ENCODE measurements around the gene CNKSR3.

Gene CNKSR3

DNA sequence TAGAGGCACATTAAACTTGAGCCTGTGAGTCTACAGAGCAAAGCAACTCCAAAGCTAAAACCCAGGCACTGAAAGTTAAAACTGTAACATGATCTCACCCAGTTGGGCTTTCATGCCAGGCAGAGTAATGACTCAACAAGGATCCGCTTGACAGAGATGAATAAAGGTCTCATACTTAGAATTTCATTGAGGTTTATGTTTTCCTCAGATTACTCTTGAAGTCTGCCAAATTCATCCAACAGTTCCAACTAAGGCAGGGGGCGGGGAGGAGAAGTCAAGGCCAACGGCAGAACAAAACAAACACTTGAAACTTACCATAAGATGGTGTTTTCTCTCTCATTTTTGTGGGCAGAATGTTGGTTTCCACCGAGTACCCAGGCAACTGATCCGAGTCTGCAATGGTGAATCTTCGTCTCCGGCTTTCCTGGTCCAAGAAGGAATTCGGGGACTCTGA lies 99.8 kb downstream of the CNKSR3 start:
- DNase-seq: peak; percentile 74

- no peak for DNase-seq
Observed at GRCh38 chr6:154408891-154409500, 101.5 kb downstream of the CNKSR3 start.

GRCh38 chr6:154407440-154407839 lies 103.0 kb downstream of the CNKSR3 start:
- no peak for DNase-seq

GRCh38 chr6:154406869-154407268 lies 103.6 kb downstream of the CNKSR3 start:
- no peak for DNase-seq

- DNase-seq: no peak
Observed at GRCh38 chr6:154406301-154406700, 104.2 kb downstream of the CNKSR3 start.

DNA sequence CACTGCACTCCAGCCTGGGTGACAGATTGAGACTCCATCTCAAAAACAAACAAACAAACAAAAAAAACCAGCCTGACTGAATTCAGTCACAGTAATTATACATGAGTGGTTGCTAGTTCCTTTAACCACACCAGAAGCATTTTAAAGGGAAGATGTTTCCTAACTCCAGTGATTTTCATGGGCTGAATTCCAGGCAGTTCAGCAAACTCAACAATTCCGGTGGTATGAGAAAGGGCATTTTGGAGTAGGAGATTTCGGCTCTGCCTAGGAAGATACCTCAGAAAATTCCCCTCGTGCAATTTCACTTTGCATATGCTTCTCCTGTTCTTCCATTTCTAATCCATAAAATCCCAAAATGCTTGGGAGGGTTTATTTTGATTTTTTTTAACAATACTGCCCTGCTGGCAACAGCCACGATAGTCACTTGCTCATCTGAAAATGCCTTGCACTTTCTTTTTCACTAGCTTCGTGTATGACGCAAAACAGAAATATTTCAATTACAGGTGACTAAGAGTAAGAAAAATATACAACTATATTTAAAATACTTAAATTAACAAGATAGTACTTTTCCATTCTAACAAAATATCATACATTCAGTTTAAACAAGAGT lies 105.6 kb downstream of the CNKSR3 start:
- DNase-seq: peak; percentile 40

GRCh38 chr6:154403788-154404187 lies 106.7 kb downstream of the CNKSR3 start:
- DNase-seq: peak; percentile 27

- DNase-seq: no peak
Observed at GRCh38 chr6:154402081-154402780, 108.3 kb downstream of the CNKSR3 start.

DNA sequence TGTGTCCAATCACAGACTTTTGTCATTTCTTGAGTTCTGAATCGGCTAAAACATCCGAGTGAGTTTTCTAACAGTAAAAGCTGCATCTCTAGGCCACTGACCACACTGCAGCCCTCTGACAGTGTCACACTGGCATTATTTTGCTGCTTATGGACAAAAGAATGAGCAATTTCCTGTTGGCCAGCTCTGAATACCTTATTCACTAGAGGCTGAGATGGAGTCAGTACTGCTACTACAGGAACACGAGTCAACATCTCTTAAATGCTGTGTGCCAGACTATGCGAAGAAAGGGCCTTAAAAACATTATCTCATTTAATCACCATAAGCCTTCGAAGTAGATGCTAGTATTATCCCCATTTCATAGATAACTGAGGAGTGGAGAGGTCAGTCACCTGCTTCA lies 111.4 kb downstream of the CNKSR3 start:
- DNase-seq: no peak

DNA sequence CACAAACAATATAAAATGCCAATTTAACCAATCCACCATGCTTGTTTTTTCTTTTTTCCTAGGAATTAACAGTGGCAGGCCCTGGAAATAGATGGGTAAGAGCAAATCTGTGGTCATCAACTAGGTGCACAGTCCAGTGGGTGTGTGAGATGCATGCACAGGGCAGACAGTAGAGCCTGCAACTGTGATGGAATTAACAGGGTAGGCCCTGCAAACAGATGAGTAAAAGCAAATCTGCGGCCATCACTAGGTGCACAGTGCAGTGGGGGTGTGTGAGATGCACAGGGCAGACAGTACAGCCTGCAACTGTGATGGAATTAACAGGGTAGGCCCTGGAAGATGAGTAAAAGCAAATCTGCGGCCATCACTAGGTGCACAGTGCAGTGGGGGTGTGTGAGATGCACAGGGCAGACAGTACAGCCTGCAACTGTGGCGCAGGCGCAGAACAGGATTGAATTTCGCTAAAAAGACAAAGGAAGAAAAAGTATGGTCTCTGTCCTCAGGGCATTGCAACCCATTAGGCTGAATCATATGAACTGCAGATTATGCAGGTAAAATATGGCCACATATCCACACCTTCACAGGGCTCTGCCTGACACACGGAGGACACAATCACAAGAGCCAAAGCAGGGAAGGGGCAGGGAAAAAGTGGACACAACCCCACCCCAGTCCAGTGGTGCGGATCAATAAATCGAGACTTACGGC lies 112.8 kb downstream of the CNKSR3 start:
- no peak for DNase-seq

DNA sequence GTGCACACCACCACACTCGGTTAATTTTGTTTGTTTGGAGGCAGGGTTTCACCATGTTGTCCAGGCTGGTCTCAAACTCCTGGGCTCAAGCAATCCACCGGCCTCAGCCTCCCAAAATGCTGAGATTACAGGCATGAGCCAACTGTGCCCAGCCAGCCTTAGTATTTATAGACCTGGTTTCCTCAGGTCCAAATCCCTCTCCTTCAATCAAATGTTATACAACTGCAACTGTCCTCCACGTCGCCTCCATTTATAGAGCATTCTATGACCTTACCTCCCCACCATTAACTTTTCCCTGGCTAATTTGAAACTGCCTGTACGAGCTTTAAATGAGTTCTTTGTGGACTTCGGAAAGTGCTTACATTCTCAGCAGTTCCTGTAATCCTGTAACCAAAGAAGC lies 114.6 kb downstream of the CNKSR3 start:
- DNase-seq: no peak

GRCh38 chr6:154395316-154395715 lies 115.2 kb downstream of the CNKSR3 start:
- no peak for DNase-seq

- DNase-seq: no peak
Observed at GRCh38 chr6:154394571-154394970, 115.9 kb downstream of the CNKSR3 start.

- no peak for DNase-seq
Observed at GRCh38 chr6:154390034-154390433, 120.5 kb downstream of the CNKSR3 start.

DNA sequence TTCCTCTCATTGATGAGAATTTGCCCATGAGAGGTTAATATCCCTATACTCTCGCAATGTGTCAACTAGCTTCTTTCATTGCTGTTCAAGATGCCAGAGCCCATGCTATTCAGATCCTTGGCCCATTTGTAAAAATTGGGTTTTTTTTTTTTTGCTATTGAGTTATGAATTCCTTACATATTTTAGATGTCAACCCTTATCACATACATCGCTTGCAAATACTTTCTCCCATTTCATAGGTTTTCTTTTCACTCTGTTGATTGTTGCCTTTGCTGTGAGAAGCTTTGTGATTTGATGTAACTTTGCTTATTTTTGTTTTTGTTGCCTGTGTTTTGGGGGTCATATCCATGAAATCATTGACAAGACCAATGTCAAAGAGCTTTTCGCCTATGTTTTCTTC lies 121.7 kb downstream of the CNKSR3 start:
- no peak for DNase-seq

- no peak for DNase-seq
Observed at GRCh38 chr6:154386848-154387717, 123.4 kb downstream of the CNKSR3 start.

DNA sequence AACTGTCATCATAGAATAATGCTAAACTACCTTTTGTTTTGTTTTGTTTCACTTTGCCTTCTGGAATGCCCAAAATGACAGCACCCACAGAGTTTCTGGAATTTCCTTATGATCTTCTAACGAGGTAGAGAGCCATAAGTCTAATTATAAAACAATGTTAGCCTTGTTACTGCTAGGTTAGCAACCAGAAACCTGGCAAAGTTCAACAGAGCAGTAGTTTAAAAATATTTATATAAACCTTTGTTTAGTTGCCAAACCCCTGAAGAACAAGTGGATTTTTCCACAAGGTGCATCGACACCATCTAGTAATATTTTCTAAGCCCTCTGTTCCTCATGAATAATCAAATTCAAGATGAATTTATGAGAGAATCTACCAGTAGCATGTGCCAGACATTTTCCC lies 126.3 kb downstream of the CNKSR3 start:
- DNase-seq: no peak

GRCh38 chr6:154383273-154383672 lies 127.2 kb downstream of the CNKSR3 start:
- DNase-seq: no peak

DNA sequence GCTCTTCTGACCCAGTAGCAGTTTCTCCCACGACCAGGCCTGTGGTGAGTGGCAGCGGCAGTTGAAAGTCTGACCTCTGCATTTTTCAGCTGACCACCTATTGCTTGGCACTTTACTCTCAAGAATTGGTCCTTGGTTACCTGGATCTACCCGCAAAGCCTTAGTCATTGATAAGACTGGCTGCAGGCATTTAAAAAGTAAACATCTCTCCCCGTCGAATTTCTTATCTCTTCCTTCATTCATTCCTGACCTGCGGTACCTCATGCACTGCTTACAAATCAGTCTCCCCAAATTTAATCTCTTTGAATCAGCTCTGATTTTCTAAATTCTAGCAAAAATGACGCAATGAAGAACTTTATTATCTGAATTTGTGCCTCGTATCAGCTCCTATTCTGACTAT lies 127.7 kb downstream of the CNKSR3 start:
- no peak for DNase-seq

DNA sequence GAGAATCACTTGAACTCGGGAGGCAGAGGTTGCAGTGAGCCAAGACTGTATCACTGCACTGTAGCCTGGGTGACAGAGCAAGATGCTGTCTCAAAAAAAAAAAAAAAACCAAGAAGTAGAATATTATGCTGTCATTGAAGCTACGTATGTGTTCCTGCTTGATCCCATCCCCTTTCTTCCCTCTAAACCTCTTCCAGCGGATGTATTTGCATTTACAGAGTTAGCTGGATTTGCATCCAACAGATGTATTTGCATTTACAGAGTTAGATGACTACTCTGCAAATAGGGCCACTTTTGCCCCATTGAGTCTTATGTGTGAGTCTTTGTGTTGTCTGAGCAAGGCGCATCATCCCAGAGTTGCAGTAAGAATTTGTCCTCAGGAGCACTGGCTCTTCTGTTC lies 128.9 kb downstream of the CNKSR3 start:
- no peak for DNase-seq

- no peak for DNase-seq
Observed at GRCh38 chr6:154380741-154381140, 129.7 kb downstream of the CNKSR3 start.

DNA sequence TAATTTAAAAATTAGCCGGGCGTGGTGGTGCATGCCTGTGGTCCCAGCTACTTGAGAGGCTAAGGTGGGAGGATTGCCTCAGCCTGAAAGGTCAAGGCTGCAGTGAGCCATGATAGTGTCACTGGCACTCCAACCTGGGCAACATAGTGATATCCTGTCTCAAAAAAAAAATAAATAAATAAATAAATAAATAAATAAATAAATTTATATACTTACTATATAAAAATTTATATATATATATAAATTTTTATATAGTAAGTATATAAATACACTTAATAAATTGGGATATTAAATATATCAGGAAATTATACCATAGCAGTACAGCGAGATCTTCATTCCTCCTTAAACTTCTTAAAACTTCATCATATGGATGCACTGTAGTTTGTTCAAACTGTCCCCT lies 130.9 kb downstream of the CNKSR3 start:
- no peak for DNase-seq

DNA sequence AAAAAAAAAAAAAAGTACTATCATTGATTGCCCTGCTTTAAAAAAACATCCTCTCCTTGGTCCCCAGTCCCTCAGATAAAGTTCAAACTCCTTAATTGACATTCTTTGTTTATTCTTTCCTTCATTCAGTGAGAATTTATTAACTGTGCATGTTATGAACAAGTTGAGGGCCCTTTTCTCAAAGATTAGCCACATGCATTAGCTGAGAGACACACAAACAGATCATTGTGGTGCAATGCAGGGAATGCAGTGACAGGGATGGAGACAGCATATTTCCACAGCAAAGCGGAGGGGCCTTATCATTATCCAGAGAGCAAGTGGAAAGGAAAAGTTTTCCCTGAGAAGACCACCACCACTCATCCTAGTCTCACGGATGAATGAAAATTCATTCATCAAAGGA lies 132.0 kb downstream of the CNKSR3 start:
- no peak for DNase-seq
